AG09319 (cell line): ENCODE results near the gene TTC13.

Experiments
- DNase-seq: peaks from one replicate; pipeline ENCODE4 v3.0.0-alpha.2; 2010; ENCODE audit warnings: low read depth; ENCODE audit errors: extremely low read depth
- CTCF ChIP-seq: IDR thresholded peaks from 2 replicates; pipeline ENCODE4 v1.5.1; 2011; ENCODE audit warnings: low read depth, mild to moderate bottlenecking, inconsistent platforms, low read length, moderate library complexity

Gene TTC13

GRCh38 chr1:230896779-230897178 is 81.9 kb downstream of the TTC13 start:
- no peak for DNase-seq
- no peak for TF ChIP-seq CTCF

- no peak for DNase-seq
- TF ChIP-seq CTCF = no peak
Observed at GRCh38 chr1:230895452-230895851, 83.2 kb downstream of the TTC13 start.

- no peak for TF ChIP-seq CTCF
- no peak for DNase-seq
Observed at GRCh38 chr1:230894664-230895063, 84.0 kb downstream of the TTC13 start.

GRCh38 chr1:230894032-230894431 is 84.6 kb downstream of the TTC13 start:
- no peak for TF ChIP-seq CTCF

GRCh38 chr1:230892018-230892491 is 86.6 kb downstream of the TTC13 start:
- DNase-seq = no peak
- no peak for TF ChIP-seq CTCF

More at GRCh38 chr1:230894032-230894431, 84.6 kb downstream of the TTC13 start:
- DNase-seq = no peak

- no peak for TF ChIP-seq CTCF
- DNase-seq = no peak
Observed at GRCh38 chr1:230891413-230891812, 87.2 kb downstream of the TTC13 start.

GRCh38 chr1:230884646-230885045 is 94.0 kb downstream of the TTC13 start:
- no peak for DNase-seq
- TF ChIP-seq CTCF = no peak
